Calu3 (cell line): ENCODE data around the gene UNC45B. TPM values are rescaled to one million over a fixed set of nuclear protein-coding genes. Genes with fewer than 3 reads are reported as not detected.
"Not testable (repeated sequence)": the region's sequence is repeated elsewhere in the genome, so short reads cannot be mapped to it uniquely, and the experiment has no call there.

Experiments used
- BruUV-seq: library from RNA; stranded (reverse); fragments of 400-500 nt; replicated peaks from 2 replicates; lab custom pipeline; 2021; lab: Mats Ljungman, UMichigan
- CTCF ChIA-PET: fragments of 300-600 bp; sonication (Branson Sonifier 250); formaldehyde crosslinking; loops from one replicate; lab custom pipeline; 2022; ENCODE audit warnings: antibody characterized with exemption; lab: Charles Lee
- DNase-seq: peaks from one replicate; pipeline ENCODE4 v3.0.0; 2022
- H3K27ac Mint-ChIP-seq: one replicate; pipeline ENCODE4 v1.8.0; 2022; ENCODE audit warnings: mixed read lengths; ENCODE audit not compliant: unreplicated experiment
- H3K27me3 Mint-ChIP-seq: one replicate; pipeline ENCODE4 v1.8.0; 2022; ENCODE audit warnings: mixed read lengths; ENCODE audit not compliant: unreplicated experiment
- H3K36me3 Mint-ChIP-seq: one replicate; pipeline ENCODE4 v1.8.0; 2022; ENCODE audit warnings: mild to moderate bottlenecking, moderate library complexity, mixed read lengths; ENCODE audit not compliant: insufficient read depth, unreplicated experiment
- H3K4me1 Mint-ChIP-seq: one replicate; pipeline ENCODE4 v1.8.0; 2022; ENCODE audit warnings: mild to moderate bottlenecking, low read depth, mixed read lengths; ENCODE audit not compliant: unreplicated experiment
- H3K4me3 Mint-ChIP-seq: one replicate; pipeline ENCODE4 v1.8.0; 2022; ENCODE audit warnings: mild to moderate bottlenecking, low read depth, moderate library complexity, mixed read lengths; ENCODE audit not compliant: unreplicated experiment
- H3K9me3 Mint-ChIP-seq: one replicate; pipeline ENCODE4 v1.8.0; 2022; ENCODE audit warnings: low read depth, mixed read lengths; ENCODE audit not compliant: unreplicated experiment
- intact Hi-C: fragments of 100-400 bp; cut with micrococcal nuclease; formaldehyde crosslinking; loops from one replicate; pipeline ENCODE4 v1.10.0; 2022; ENCODE audit not compliant: unreplicated experiment
- total RNA-seq: library from RNA; stranded (reverse); gene quantifications from 2 replicates; pipeline ENCODE4 v1.2.3, GENCODE V29; 2022
- TF ChIP-seq, protein P1 (sequence below): fragments of 200-600 bp; IDR thresholded peaks from one replicate; pipeline ENCODE4 v1.8.0; 2022; ENCODE audit warnings: antibody characterized with exemption; ENCODE audit not compliant: unreplicated experiment

Gene UNC45B
- total RNA-seq, 1 experiment from 2014 or later = not detected

DNA sequence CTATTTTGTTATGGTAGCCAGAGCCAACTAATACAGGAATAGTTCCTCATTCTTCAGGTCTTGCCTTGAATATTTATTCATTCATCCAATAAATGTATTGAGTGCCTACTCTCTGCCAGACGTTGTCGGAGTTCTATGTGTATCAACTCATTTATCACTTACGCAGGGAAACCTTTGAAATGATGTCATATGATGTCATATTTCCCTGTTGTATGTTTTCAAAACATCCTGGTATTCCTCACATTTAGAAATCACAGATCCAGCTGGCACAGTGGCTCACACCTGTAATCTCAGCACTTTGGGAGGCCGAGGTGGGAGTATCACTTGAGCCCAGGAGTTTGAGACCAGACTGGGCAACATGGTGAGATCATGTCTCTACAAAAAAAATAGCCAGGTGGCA, 2.8 kb upstream of the UNC45B start:
- Mint-ChIP-seq H3K4me1 (no peaks in the 10 kb centered on the region), H3K4me3 (no peak overlapping the region), H3K27ac (no peak overlapping the region), H3K27me3 (peaks cover 48% of the 10 kb centered on the region), H3K36me3 (peaks cover 22% of the 10 kb centered on the region), H3K9me3 (no peaks in the 10 kb centered on the region)
- CTCF ChIA-PET = no interaction called here
- intact Hi-C loops = loop anchor here (5.0 kb wide), 1 partner anchor 97 kb away; the partner anchor contains the start of gene SLFN5
- BruUV-seq = no TSS peak
- no peak for DNase-seq
- TF ChIP-seq, protein P1, sequence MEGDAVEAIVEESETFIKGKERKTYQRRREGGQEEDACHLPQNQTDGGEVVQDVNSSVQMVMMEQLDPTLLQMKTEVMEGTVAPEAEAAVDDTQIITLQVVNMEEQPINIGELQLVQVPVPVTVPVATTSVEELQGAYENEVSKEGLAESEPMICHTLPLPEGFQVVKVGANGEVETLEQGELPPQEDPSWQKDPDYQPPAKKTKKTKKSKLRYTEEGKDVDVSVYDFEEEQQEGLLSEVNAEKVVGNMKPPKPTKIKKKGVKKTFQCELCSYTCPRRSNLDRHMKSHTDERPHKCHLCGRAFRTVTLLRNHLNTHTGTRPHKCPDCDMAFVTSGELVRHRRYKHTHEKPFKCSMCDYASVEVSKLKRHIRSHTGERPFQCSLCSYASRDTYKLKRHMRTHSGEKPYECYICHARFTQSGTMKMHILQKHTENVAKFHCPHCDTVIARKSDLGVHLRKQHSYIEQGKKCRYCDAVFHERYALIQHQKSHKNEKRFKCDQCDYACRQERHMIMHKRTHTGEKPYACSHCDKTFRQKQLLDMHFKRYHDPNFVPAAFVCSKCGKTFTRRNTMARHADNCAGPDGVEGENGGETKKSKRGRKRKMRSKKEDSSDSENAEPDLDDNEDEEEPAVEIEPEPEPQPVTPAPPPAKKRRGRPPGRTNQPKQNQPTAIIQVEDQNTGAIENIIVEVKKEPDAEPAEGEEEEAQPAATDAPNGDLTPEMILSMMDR = no peak

DNA sequence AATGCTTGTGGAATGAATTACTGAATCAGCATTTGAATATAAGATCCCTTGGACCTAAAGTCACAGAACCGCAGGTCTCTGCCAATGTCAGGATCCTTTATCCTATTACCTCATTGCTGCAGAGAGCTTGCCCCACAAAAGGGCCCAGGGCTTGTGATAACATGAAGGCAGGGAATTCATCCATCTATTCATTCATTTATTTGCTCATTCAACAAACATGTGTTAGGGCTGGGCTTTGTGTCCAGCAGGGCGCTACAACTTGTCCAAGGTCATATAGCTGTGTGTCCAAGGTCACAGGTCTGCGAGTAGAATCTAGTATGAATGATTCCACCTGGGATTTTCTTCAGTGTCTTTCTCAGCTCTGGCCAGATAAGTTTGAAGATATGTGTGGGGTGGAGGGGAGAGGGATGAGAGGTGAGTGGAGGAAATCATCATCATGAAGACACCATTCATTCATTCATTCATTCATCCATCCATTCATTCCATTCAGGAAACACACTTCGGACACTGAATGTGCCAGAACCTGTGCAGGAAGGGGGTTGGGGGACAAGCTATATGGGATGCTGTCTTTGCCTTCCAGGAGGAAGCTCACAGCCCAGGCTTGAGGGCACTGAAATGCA, 1.3 kb upstream of the UNC45B start:
- no peaks in the 10 kb centered on the region for H3K4me1 Mint-ChIP-seq
- H3K27ac Mint-ChIP-seq = no peak overlapping the region
- no peak overlapping the region for H3K4me3 Mint-ChIP-seq
- no peak for DNase-seq
- BruUV-seq = no TSS peak
- peaks cover 56% of the 10 kb centered on the region for H3K27me3 Mint-ChIP-seq
- peaks cover 18% of the 10 kb centered on the region for H3K36me3 Mint-ChIP-seq
- TF ChIP-seq, protein P1 = no peak
- no peaks in the 10 kb centered on the region for H3K9me3 Mint-ChIP-seq
- CTCF ChIA-PET = no interaction called here
- intact Hi-C loops = no loop called here

DNA sequence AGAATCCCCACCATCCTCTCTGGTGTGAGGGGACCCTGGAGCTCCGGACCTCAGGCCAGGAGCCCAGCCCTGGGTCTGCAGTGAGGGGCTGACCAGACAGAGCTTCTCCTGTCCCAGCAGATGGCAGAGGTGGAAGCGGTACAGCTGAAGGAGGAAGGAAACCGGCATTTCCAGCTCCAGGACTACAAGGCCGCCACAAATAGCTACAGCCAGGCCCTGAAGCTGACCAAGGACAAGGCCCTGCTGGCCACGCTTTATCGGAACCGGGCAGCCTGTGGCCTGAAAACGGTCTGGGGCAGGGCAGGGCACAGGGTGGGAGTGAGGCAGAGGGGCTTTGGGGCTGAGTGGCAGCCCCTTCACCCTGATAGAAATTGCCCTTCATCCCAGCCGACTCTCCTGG, 527 bp downstream of the UNC45B start:
- no peaks in the 10 kb centered on the region for H3K4me1 Mint-ChIP-seq
- no peak overlapping the region for H3K27ac Mint-ChIP-seq
- H3K27me3 Mint-ChIP-seq = peaks cover 61% of the 10 kb centered on the region
- CTCF ChIA-PET = no interaction called here
- no peak for DNase-seq
- no peak overlapping the region for H3K4me3 Mint-ChIP-seq
- intact Hi-C loops = no loop called here
- H3K36me3 Mint-ChIP-seq = peaks cover 5% of the 10 kb centered on the region
- TF ChIP-seq, protein P1 = no peak
- BruUV-seq = no TSS peak
- no peaks in the 10 kb centered on the region for H3K9me3 Mint-ChIP-seq

DNA sequence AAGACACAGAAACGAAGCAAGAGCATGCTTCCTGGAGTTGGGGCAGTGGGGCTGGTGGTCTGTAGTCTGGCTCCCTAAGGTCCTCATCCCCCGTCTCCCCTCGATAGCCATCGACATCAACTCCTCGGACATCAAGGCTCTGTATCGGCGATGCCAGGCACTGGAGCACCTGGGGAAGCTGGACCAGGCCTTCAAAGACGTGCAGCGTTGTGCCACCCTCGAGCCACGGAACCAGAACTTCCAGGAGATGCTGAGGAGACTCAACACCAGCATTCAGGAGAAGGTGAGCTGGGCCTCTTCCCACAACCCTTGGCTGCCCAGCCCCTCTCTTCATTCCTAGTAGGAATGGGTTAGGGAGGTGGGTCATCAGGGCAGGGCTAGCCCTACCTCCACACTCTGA, 2.3 kb downstream of the UNC45B start:
- intact Hi-C loops = no loop called here
- CTCF ChIA-PET = no interaction called here

DNA sequence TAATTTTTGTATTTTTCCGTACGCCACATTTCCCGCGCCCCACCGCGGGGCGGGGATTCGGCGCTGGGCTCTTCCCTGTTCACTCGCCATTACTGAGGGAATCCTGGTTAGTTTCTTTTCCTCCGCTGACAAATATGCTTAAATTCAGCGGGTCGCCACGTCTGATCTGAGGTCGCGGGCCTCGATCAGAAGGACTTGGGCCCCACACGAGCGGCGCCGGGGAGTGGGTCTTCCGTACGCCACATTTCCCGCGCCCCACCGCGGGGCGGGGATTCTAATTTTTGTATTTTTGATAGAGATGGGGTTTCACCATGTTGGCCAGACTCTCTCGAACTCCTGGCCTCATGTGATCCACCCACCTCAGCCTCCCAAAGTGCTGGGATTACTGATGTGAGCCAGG, 3.5 kb downstream of the UNC45B start:
- H3K4me1 Mint-ChIP-seq, H3K36me3 Mint-ChIP-seq, DNase-seq, CTCF ChIA-PET, H3K9me3 Mint-ChIP-seq, H3K27ac Mint-ChIP-seq, BruUV-seq, intact Hi-C loops, H3K4me3 Mint-ChIP-seq: not testable (repeated sequence)
- H3K27me3 Mint-ChIP-seq = peaks cover 63% of the 10 kb centered on the region

More for the DNA sequence above, 2.3 kb downstream of the UNC45B start:
- Mint-ChIP-seq H3K36me3 (no peaks in the 10 kb centered on the region), H3K4me1 (no peaks in the 10 kb centered on the region), H3K27me3 (peaks cover 54% of the 10 kb centered on the region), H3K27ac (no peak overlapping the region), H3K4me3 (no peak overlapping the region), H3K9me3 (no peaks in the 10 kb centered on the region)
- TF ChIP-seq, protein P1 = no peak
- BruUV-seq = no TSS peak
- no peak for DNase-seq
